ENCODE results near the gene AGT. TPM values are rescaled to one million over a fixed set of nuclear protein-coding genes. Genes with fewer than 3 reads are reported as not detected.

AGT gene
- total and polyA plus RNA-seq, 2 donors from 2014 or later = 30.1 to 65.1 TPM

Other genes with a start within 250 kb of the AGT start
- gene COG2, start 71.6 kb downstream of the AGT start, total RNA-seq = 30.7 TPM
- 17.9 TPM for gene COG2, start 71.6 kb downstream of the AGT start, polyA plus RNA-seq (ENCODE audit: insufficient read depth, low read depth, low replicate concordance)
- gene CAPN9, start 33.3 kb upstream of the AGT start, total RNA-seq = 0.41 TPM
- gene CAPN9, start 33.3 kb upstream of the AGT start, polyA plus RNA-seq (ENCODE audit: insufficient read depth, low read depth, low replicate concordance) = not detected
- 45.3 TPM for gene C1orf198, start 154.4 kb upstream of the AGT start, total RNA-seq
- gene C1orf198, start 154.4 kb upstream of the AGT start, polyA plus RNA-seq (ENCODE audit: insufficient read depth, low read depth, low replicate concordance) = 15.4 TPM